ENCODE results near the gene KDM2A. TPM values are rescaled to one million over a fixed set of nuclear protein-coding genes. Genes with fewer than 3 reads are reported as not detected.

Gene KDM2A
- total RNA-seq, 1 donor: 51.4 TPM

DNA sequence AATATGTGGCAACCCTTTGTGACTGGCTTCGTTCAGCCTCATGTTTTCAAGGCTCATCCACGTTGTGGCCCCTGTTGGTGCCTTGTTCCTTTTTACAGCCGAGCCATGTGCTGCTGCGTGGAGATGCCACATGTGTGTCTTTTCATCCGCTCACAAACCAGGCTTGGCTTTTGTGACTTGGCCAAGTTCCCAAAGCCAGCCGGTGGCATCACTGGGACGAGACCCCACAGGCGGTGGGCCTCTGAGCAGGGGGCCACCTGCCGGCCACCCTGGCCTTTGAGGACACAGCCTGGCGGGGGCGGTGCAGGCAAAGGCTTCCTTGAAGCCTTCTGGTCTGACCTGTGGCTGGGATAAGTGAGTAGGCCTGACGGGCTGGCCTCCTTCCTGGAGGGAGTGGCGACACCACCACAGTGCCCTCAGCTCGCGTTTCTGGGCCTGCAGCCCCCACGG lies 157.7 kb downstream of the KDM2A start:
- H3K4me3 ChIP-seq (ENCODE audit: low read depth, low read length): peak overlapping the region; percentile 57
- TF ChIP-seq CTCF (IDR thresholded peaks at IDR 0.05; ENCODE audit: insufficient read depth, low read length): peak; percentile 9
- peak; percentile 34 for DNase-seq (ENCODE audit: low read depth)

- peak; percentile 76 for DNase-seq (ENCODE audit: low read depth)
- TF ChIP-seq CTCF (IDR thresholded peaks at IDR 0.05; ENCODE audit: insufficient read depth, low read length): no peak
- peak overlapping the region; percentile 57 for H3K4me3 ChIP-seq (ENCODE audit: low read depth, low read length)
Measured at GRCh38 chr11:67277231-67277961, 158.3 kb downstream of the KDM2A start.

- no peak for DNase-seq (ENCODE audit: low read depth)
- H3K4me3 ChIP-seq (ENCODE audit: low read depth, low read length): no peak overlapping the region
- no peak for TF ChIP-seq CTCF (IDR thresholded peaks at IDR 0.05; ENCODE audit: insufficient read depth, low read length)
Measured at GRCh38 chr11:67278135-67278938, 159.3 kb downstream of the KDM2A start.

GRCh38 chr11:67278939-67279588 lies 160.0 kb downstream of the KDM2A start:
- no peak for TF ChIP-seq CTCF (IDR thresholded peaks at IDR 0.05; ENCODE audit: insufficient read depth, low read length)
- DNase-seq (ENCODE audit: low read depth): no peak
- H3K4me3 ChIP-seq (ENCODE audit: low read depth, low read length): no peak overlapping the region

DNA sequence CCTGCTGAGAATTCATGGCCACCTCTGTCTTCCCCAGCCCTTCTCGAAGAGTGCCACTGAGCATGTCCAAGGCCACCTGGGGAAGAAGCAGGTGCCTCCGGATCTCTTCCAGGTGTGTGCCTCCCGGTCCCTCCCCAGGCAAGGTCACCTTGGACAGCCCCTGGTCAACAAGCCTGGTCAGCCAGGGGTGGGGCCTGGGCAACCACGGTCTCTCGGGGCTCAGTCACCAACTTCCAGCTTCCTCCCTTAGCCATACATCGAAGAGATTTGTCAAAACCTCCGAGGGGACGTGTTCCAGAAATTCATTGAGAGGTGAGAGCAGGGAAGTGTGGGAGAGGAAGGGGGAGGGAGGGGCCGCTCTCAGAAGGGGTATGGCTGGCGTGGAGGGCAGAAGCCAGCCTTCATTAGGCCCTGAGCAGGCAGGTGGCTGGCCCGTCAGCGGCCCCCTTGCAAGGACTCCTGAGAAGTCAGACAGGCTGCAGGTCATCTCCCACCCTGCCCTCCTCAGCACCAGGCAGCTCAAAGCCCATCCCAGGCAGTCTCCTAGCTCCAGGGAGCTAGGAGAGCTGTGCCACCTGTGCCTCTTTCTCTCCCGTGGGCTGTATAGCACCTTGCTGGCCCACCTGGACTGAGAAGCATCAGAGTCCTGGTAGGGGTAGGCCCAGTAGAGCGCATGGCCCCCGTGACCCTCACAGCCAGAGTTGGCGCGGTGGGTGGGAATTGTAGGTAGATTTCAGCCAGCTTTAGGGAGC lies 160.7 kb downstream of the KDM2A start:
- no peak overlapping the region for H3K4me3 ChIP-seq (ENCODE audit: low read depth, low read length)
- no peak for DNase-seq (ENCODE audit: low read depth)
- TF ChIP-seq CTCF (IDR thresholded peaks at IDR 0.05; ENCODE audit: insufficient read depth, low read length): no peak

- DNase-seq (ENCODE audit: low read depth): no peak
- TF ChIP-seq CTCF (IDR thresholded peaks at IDR 0.05; ENCODE audit: insufficient read depth, low read length): no peak
- no peak overlapping the region for H3K4me3 ChIP-seq (ENCODE audit: low read depth, low read length)
Measured at GRCh38 chr11:67280341-67280787, 161.3 kb downstream of the KDM2A start.
